ENCODE measurements around the gene PARL. TPM values are rescaled to one million over a fixed set of nuclear protein-coding genes. Genes with fewer than 3 reads are reported as not detected.

Gene PARL
- total and polyA plus RNA-seq, 2 of the 8 experiments (the other 6 are each of a cell fraction or from before 2014, with no cell fraction given) = 62.7 to 85.0 TPM

DNA sequence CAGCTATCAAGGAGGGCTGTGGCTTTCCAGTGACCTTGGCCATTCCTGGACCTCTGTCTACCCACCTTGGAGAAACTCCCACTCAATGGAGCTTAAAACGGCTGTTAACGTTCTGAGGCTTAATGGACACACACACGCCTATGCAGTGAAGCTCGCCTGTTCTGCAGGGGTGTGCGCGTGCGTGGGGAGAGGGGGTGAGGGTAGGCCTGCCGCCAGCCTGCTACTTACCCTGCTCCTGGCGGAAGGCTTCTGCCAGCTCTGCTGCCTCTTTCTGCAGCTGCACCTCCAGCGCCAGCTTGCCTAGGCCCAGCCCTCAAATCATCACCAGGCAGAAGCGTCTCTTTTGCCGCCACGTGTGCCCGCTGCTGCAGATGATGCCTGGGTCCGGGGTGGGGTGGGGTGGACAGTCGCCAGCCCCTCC lies 23.2 kb upstream of the PARL start:
- Histone ChIP-seq H2BK12ac (ENCODE audit: low read depth, low read length) (0 out of 2 replicates have a peak overlapping the region, but pooled peaks have one; percentile 68), H3K4me2 (ENCODE audit: insufficient read depth in 1 of 2, low read depth in 2 of 2, low read length in 2 of 2) (no peak overlapping the region), H3K36me3 (ENCODE audit: control insufficient read depth in 2 of 4, insufficient read depth in 4 of 4, low read length in 3 of 4) (no peaks in the 10 kb centered on the region), H3K79me1 (ENCODE audit: low read depth, low read length) (no peaks in the 10 kb centered on the region), H2BK120ac (replicated peaks; ENCODE audit: low read depth, low read length) (no peak overlapping the region), H3K4me3 (ENCODE audit: extremely low read depth in 1 of 4, insufficient read depth in 2 of 4, low read depth in 3 of 4, low read length in 4 of 4) (no peak overlapping the region), H3K4ac (replicated peaks; ENCODE audit: insufficient read length, low read depth, low read length) (no peak overlapping the region), H2BK20ac (ENCODE audit: low read length) (no peak overlapping the region), H3K56ac (replicated peaks; ENCODE audit: insufficient read length, low read depth, low read length) (no peak overlapping the region), H3K9me3 (ENCODE audit: insufficient read depth in 2 of 2, low read depth in 1 of 2, low read length in 1 of 2) (no peaks in the 10 kb centered on the region), H3K23ac (ENCODE audit: insufficient read length) (no peak overlapping the region), H4K91ac (replicated peaks; ENCODE audit: insufficient read length, low read length) (no peak overlapping the region), H4K5ac (ENCODE audit: insufficient read length, low read depth, low read length) (no peak overlapping the region), H4K8ac (ENCODE audit: extremely low read depth, insufficient read depth, low read length) (no peak overlapping the region), H3K14ac (ENCODE audit: insufficient read length) (no peak overlapping the region), H3K9ac (replicated peaks in 1 of 4; ENCODE audit: extremely low read depth in 1 of 4, low read depth in 3 of 4, low read length in 3 of 4) (no peak overlapping the region), H3K4me1 (replicated peaks in 1 of 4; ENCODE audit: control insufficient read depth in 3 of 4, insufficient read depth in 4 of 4, low read length in 3 of 4) (peaks cover 0 to 3% (median under 1%) of the 10 kb centered on the region in 4 experiments; a peak in 3 of 7 replicates), H3K27me3 (replicated peaks in 1 of 4; ENCODE audit: control insufficient read depth in 3 of 4, extremely low read depth in 1 of 4, insufficient read depth in 3 of 4, low read length in 3 of 4) (no peaks in the 10 kb centered on the region), H2BK5ac (ENCODE audit: low read depth, low read length) (no peak overlapping the region), H3K79me2 (ENCODE audit: control insufficient read depth in 1 of 2, insufficient read depth in 2 of 2, low read length in 2 of 2) (no peaks in the 10 kb centered on the region), H2AK5ac (ENCODE audit: low read depth, low read length) (no peak overlapping the region), H4K20me1 (replicated peaks in 1 of 2; ENCODE audit: control insufficient read depth in 1 of 2, insufficient read depth in 2 of 2, low read length in 2 of 2) (peaks cover 0 to 2% of the 10 kb centered on the region in 2 experiments), H3K18ac (ENCODE audit: extremely low read depth, low read length) (no peak overlapping the region), H3K27ac (ENCODE audit: low read depth, low read length) (no peak overlapping the region), H2AFZ (ENCODE audit: low read length) (peak overlapping the region; percentile 53; the same call in 1 of the 2 replicates), H3K23me2 (ENCODE audit: low read depth, low read length) (no peaks in the 10 kb centered on the region), H2BK15ac (ENCODE audit: low read length) (no peak overlapping the region)
- FAIRE-seq (no peak), DNase-seq (ENCODE audit: low read depth in 1 of 2, low spot score in 2 of 2) (no peak)
- CTCF ChIA-PET (ENCODE audit: partially characterized antibody) = interaction anchor here (0.7 to 5.3 kb wide), 7 partner anchors 10 to 483 kb away, joined by 3 to 53 read pairs (median 4); partner anchors contain the start of gene PARL
- POLR2A ChIA-PET (ENCODE audit: partially characterized antibody) = no interaction called here
- WGBS, 2 experiments (ENCODE audit: extremely low coverage in 1 of 2, insufficient coverage in 1 of 2, insufficient read length in 1 of 2, insufficient replicate concordance in 2 of 2, low coverage in 1 of 2, low lambda C conversion rate in 2 of 2, missing lambda C conversion rate in 1 of 2) = 96% methylated on average over 12 of the region's 16 CpGs; no CpG with 5 or more reads in 1 of the 2 experiments
- TF ChIP-seq GTF2F1 (IDR thresholded peaks at IDR 0.05; ENCODE audit: borderline replicate concordance, low read depth, low read length) = no peak
- no peak for TF ChIP-seq ASH2L (IDR thresholded peaks at IDR 0.05; ENCODE audit: low read length)
- TF ChIP-seq, protein P1, sequence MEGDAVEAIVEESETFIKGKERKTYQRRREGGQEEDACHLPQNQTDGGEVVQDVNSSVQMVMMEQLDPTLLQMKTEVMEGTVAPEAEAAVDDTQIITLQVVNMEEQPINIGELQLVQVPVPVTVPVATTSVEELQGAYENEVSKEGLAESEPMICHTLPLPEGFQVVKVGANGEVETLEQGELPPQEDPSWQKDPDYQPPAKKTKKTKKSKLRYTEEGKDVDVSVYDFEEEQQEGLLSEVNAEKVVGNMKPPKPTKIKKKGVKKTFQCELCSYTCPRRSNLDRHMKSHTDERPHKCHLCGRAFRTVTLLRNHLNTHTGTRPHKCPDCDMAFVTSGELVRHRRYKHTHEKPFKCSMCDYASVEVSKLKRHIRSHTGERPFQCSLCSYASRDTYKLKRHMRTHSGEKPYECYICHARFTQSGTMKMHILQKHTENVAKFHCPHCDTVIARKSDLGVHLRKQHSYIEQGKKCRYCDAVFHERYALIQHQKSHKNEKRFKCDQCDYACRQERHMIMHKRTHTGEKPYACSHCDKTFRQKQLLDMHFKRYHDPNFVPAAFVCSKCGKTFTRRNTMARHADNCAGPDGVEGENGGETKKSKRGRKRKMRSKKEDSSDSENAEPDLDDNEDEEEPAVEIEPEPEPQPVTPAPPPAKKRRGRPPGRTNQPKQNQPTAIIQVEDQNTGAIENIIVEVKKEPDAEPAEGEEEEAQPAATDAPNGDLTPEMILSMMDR (IDR thresholded peaks at IDR 0.05; ENCODE audit: control extremely low read depth in 1 of 3, insufficient read depth in 1 of 3, low read depth in 1 of 3, low read length in 3 of 3) = no peak
- TF ChIP-seq, protein P2, sequence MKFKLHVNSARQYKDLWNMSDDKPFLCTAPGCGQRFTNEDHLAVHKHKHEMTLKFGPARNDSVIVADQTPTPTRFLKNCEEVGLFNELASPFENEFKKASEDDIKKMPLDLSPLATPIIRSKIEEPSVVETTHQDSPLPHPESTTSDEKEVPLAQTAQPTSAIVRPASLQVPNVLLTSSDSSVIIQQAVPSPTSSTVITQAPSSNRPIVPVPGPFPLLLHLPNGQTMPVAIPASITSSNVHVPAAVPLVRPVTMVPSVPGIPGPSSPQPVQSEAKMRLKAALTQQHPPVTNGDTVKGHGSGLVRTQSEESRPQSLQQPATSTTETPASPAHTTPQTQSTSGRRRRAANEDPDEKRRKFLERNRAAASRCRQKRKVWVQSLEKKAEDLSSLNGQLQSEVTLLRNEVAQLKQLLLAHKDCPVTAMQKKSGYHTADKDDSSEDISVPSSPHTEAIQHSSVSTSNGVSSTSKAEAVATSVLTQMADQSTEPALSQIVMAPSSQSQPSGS (IDR thresholded peaks at IDR 0.05; ENCODE audit: low read length) = no peak
- TF ChIP-seq CTBP2 (IDR thresholded peaks at IDR 0.05; ENCODE audit: borderline replicate concordance, insufficient read depth, insufficient read length, low read length) = no peak
- TF ChIP-seq, protein P3, sequence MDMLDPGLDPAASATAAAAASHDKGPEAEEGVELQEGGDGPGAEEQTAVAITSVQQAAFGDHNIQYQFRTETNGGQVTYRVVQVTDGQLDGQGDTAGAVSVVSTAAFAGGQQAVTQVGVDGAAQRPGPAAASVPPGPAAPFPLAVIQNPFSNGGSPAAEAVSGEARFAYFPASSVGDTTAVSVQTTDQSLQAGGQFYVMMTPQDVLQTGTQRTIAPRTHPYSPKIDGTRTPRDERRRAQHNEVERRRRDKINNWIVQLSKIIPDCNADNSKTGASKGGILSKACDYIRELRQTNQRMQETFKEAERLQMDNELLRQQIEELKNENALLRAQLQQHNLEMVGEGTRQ (IDR thresholded peaks at IDR 0.05; ENCODE audit: low read length) = no peak
- no peak for TF ChIP-seq KDM5A (IDR thresholded peaks at IDR 0.05; ENCODE audit: low read length)
- TF ChIP-seq SP4 (IDR thresholded peaks at IDR 0.05; ENCODE audit: low read length) = no peak

Measured in H1 (cell line).